Daoy (cell line): ENCODE measurements around the gene MCM9. TPM values are rescaled to one million over a fixed set of nuclear protein-coding genes. Genes with fewer than 3 reads are reported as not detected.

Experiments
- DNase-seq: peaks from one replicate; pipeline ENCODE4 v3.0.0-alpha.2; 2015; ENCODE audit warnings: low read depth
- total RNA-seq: library from RNA; depleted of rRNA; stranded (reverse); fragments of >200 nt; shearing (Covaris generic); gene quantifications from 2 replicates; pipeline ENCODE4 v1.2.3, GENCODE V29; 2014

Gene MCM9
- total RNA-seq, 1 experiment from 2014 or later: 6.9 TPM

DNA sequence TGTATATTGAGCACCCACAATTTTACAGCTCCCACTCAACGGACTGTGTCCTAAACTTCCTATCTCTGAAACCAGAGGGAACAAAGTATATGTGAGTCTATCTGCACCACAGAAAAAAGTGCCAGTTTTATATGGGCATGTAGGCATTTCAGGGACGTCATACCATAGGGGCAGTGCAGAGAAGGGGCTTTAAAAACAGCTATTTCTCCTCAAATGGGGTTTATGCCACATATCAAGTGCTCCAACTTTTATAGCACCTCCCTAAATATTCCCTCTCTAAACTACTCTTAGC, 69.9 kb downstream of the MCM9 start:
- no peak for DNase-seq

GRCh38 chr6:118864341-118865099, 70.4 kb downstream of the MCM9 start:
- no peak for DNase-seq

DNA sequence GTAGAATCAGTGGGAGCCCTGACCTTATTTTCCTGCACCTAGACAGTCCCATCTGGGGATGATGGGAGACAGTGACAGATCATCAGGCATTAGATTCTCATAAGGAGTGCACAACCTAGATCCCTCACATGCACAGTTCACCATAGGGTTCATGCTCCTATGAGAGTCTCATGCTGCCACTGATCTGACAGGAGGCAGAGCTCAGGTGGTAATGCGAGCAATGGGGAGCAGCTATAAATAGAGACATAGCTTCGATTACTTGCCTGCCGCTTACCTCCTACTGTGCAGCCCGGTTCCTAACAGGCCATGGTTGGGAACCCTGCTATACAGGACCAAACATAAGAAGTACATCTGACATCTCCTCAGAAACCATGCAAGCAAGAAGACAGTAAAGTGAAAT, 72.5 kb downstream of the MCM9 start:
- no peak for DNase-seq

DNA sequence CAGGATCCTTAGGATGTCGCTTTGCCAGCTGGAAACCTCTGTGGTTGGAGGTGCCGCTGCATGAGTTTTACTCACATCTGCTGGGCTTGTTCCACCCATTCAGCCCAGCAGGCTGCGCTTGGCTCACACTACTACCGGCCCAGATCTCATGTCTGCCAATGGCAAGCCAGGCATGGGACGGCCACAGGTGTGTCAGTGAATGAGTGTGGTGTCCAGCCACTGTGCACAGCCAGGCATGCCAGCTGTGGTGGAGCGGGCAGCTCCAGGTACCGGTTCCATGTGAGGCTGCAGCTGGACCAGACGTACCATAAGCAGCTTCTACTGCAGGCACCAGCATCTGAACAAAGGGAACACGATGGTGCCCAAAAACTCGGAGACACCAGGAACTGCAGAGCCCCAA, 74.1 kb downstream of the MCM9 start:
- no peak for DNase-seq

- DNase-seq: no peak
Measured at GRCh38 chr6:118860363-118860762, 74.6 kb downstream of the MCM9 start.

- DNase-seq: no peak
Measured at GRCh38 chr6:118859517-118860064, 75.4 kb downstream of the MCM9 start.

GRCh38 chr6:118856301-118856700, 78.7 kb downstream of the MCM9 start:
- no peak for DNase-seq

DNA sequence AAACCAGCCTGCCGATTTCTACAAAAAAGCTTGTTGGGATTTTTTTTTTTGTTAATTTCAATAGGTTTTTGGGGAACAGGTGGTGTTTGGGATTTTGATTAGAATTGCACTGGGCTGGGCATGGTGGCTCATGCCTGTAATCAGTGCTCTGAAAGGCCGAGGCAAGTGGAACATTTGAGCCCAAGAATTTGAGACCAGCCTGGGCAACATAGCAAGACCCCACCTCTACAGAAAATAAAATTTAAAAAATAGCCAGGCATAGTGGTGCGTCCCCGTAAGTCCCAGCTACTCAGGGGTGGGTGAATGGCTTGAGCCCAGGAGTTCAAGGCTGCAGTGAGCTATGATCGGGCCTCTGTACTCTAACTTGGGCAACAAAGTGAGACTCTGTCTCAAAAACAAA, 81.6 kb downstream of the MCM9 start:
- no peak for DNase-seq

GRCh38 chr6:118844915-118845314, 90.0 kb downstream of the MCM9 start:
- no peak for DNase-seq

- no peak for DNase-seq
Measured at GRCh38 chr6:118843685-118844390, 91.1 kb downstream of the MCM9 start.

GRCh38 chr6:118830691-118831090, 104.3 kb downstream of the MCM9 start:
- DNase-seq: no peak

GRCh38 chr6:118829817-118830478, 105.0 kb downstream of the MCM9 start:
- no peak for DNase-seq

GRCh38 chr6:118826096-118826495, 108.9 kb downstream of the MCM9 start:
- no peak for DNase-seq

- DNase-seq: no peak
Measured at GRCh38 chr6:118825661-118826060, 109.3 kb downstream of the MCM9 start.

DNA sequence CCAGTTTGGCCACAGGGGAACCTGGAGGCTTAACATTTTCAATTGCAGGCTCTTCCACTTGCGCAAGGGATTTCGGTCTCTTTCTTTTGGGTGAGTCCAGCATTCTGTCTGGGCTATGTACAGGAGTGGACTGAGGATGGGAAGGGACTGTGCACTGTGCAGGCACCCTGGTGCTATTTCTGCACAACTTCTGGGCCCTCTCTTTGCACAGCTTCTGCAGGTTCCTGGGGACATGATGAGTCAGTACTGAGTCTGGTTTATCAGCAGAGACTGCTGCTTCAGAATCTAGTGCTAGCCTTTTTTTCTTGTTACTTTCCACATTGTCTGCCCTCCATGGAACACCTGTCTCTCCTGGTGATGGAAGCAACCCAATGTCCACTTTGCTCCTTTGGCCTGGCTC, 119.5 kb downstream of the MCM9 start:
- no peak for DNase-seq

DNA sequence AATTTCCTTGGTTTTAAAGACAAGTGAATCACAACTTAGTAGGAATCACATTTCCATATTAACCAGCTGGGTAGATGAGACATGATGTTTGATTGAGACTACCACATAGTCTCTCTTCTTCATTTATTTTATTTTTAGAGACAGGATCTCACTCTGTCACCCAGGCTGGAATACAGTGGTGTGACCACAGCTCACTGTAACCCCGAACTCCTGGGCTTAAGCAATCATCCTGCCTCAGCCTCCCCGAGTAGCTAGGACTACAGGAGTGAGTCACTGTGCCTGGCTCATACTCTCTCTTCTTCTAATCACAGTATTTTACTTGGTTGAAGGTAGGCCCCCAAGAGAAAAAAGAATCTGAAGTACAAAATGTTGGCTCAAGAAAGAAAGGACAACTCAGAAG, 121.2 kb downstream of the MCM9 start:
- DNase-seq: no peak

- DNase-seq: no peak
Measured at GRCh38 chr6:118812970-118813369, 122.0 kb downstream of the MCM9 start.

DNA sequence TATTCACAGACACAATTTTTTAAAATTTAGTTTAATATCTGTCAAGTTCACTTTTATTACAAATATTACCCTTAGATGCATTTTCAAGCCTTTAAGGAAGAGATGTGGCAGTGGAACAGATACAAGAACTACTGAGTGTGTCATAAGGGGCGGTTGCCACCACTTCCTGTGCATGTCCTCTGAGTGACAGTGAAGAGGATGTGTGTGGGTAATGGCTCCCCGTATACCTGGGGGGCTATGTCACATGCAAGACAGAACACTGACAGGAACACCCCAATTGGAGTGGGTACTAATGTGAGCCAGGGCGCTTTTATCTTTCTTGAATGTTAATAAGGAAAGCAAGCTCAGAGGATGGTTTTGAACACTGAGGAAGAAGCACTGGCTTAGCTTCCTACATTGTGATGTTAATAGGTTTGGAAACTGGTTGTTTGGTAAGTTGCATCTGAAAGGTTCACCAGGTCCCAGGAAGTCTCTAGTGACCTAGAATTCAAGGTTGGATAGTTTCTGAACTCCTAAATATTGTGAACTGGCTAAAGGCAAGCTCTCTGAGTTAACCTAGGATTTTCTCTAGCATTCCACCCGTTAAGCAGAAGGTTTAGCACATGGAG, 124.4 kb downstream of the MCM9 start:
- DNase-seq: no peak

DNA sequence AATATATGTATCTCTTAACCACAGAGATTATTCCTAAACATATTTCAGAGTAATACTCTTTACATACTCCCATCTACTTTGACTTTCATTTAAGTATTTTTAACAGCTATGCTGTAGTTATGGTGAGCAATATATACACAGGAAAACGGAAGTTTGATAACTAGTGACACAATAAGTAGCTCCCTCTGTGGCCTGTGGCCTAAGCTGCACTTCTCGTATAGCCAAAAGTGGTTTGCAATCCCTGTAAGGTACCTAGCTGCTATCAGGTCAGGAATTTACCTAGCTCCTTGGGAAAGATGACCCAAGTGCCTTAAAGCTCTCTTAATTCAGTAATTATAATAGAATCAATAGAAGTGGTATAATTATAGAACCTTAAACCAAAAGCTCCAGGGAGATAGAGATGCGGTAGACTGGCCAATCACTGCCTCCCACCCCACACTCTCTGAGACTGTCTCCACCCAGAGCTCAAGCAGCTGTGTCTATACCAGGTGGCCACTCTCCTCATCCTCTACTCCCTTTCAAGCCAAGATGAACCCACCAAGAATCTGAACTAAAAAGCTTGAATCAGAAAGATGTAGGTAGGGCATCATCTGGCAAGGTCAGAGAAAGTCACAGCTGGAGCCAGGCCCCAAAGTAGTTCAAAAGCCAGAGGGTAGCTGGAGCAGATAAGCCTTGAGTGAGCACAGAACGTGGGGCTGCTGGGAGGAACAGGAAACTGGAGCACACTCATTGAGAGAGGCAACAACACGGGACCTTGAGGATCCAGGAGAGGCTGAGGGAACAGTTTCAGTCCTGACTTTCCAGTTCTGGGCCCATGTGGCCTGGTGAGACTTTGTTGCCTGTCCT, 125.9 kb downstream of the MCM9 start:
- DNase-seq: no peak

- no peak for DNase-seq
Measured at GRCh38 chr6:118804091-118804490, 130.9 kb downstream of the MCM9 start.

DNA sequence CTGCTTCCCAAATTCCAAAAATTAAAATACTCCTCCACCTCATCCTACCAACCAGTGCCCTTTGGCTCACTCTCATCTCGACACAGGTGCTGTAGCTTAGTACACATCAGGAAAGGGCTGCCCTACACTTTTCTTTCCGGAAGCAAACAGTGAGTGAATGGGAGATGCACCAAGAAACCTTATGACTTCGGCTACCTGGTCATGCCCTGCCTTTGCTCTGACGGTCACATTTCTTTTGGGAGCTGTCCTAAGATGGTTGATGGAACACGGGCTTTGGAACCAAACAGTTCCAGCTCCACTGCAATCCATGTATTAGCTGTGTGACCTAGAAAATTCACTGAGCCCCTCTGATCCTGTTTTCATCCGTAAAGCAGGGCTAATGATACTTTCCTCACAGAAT, 133.7 kb downstream of the MCM9 start:
- DNase-seq: no peak
